Measurements from ENCODE around the gene HAUS3. TPM values are rescaled to one million over a fixed set of nuclear protein-coding genes. Genes with fewer than 3 reads are reported as not detected.

The HAUS3 gene
- total RNA-seq, 1 experiment from 2014 or later, result 11.9 TPM

GRCh38 chr4:2284161-2284933 lies 42.4 kb upstream of the HAUS3 start:
- DNase-seq (ENCODE audit: low spot score) (no peak), ATAC-seq (no peak)
- CTCF ChIA-PET, result interaction anchor here (0.8 kb wide), 1 partner anchor 157 kb away, joined by 3 read pairs; no protein-coding TSS in a partner anchor
- no peak overlapping the region for H3K4me3 Mint-ChIP-seq
- TF ChIP-seq SMAD3 (CRISPR knock-in tag; IDR thresholded peaks at IDR 0.05; ENCODE audit: borderline replicate concordance), result no peak
- no peaks in the 10 kb centered on the region for H3K36me3 Mint-ChIP-seq
- H3K9me3 Mint-ChIP-seq, result no peaks in the 10 kb centered on the region
- H3K27ac Mint-ChIP-seq, result no peak overlapping the region
- no peaks in the 10 kb centered on the region; the same call in 1 of the 2 replicates for H3K27me3 Mint-ChIP-seq (ENCODE audit: low read depth)
- no peaks in the 10 kb centered on the region; the same call in 1 of the 2 replicates for H3K4me1 Mint-ChIP-seq
- POLR2A ChIA-PET, result no interaction called here

GRCh38 chr4:2283199-2283711 lies 41.3 kb upstream of the HAUS3 start:
- ATAC-seq (no peak), DNase-seq (ENCODE audit: low spot score) (no peak)
- no peaks in the 10 kb centered on the region; the same call in 1 of the 2 replicates for H3K27me3 Mint-ChIP-seq (ENCODE audit: low read depth)
- no peaks in the 10 kb centered on the region for H3K9me3 Mint-ChIP-seq
- no peaks in the 10 kb centered on the region; the same call in 1 of the 2 replicates for H3K4me1 Mint-ChIP-seq
- no peaks in the 10 kb centered on the region for H3K36me3 Mint-ChIP-seq
- no peak overlapping the region for H3K27ac Mint-ChIP-seq
- CTCF ChIA-PET, result interaction anchor here (0.8 kb wide), 1 partner anchor 158 kb away, joined by 3 read pairs; no protein-coding TSS in a partner anchor
- POLR2A ChIA-PET, result no interaction called here
- TF ChIP-seq GABPB1 (CRISPR knock-in tag; IDR thresholded peaks at IDR 0.05) (no peak), FOXP1 (CRISPR knock-in tag; IDR thresholded peaks at IDR 0.05; ENCODE audit: borderline replicate concordance) (no peak), TP53 (CRISPR knock-in tag; IDR thresholded peaks at IDR 0.05) (no peak), ZNF532 (CRISPR knock-in tag; IDR thresholded peaks at IDR 0.05; ENCODE audit: borderline replicate concordance) (no peak), ESRRA (CRISPR knock-in tag; IDR thresholded peaks at IDR 0.05; ENCODE audit: borderline replicate concordance) (no peak), MYBL2 (CRISPR knock-in tag; IDR thresholded peaks at IDR 0.05) (no peak), JUN (CRISPR knock-in tag; IDR thresholded peaks at IDR 0.05) (no peak), ZNF671 (CRISPR knock-in tag; IDR thresholded peaks at IDR 0.05) (no peak), MLX (CRISPR knock-in tag; IDR thresholded peaks at IDR 0.05) (no peak), CREB1 (CRISPR knock-in tag; IDR thresholded peaks at IDR 0.05) (no peak), NFYB (CRISPR knock-in tag; conservative IDR thresholded peaks at IDR 0.05; ENCODE audit: low read depth) (no peak), ZMAT4 (CRISPR knock-in tag; IDR thresholded peaks at IDR 0.05) (no peak)
- H3K4me3 Mint-ChIP-seq, result no peak overlapping the region

- no peak for ATAC-seq
- H3K27me3 Mint-ChIP-seq (ENCODE audit: low read depth), result no peaks in the 10 kb centered on the region; the same call in 1 of the 2 replicates
- ChIA-PET CTCF (interaction anchor here (0.7 kb wide), 1 partner anchor 13 kb away, joined by 3 read pairs; no protein-coding TSS in a partner anchor), POLR2A (no interaction called here)
- no peak overlapping the region for H3K4me3 Mint-ChIP-seq
- no peak overlapping the region for H3K27ac Mint-ChIP-seq
- no peaks in the 10 kb centered on the region for H3K36me3 Mint-ChIP-seq
- DNase-seq (ENCODE audit: low spot score), result no peak
- no peaks in the 10 kb centered on the region for H3K4me1 Mint-ChIP-seq
- no peaks in the 10 kb centered on the region for H3K9me3 Mint-ChIP-seq
- no peak for TF ChIP-seq JUN (CRISPR knock-in tag; IDR thresholded peaks at IDR 0.05)
- no peak for TF ChIP-seq PRDM15 (CRISPR knock-in tag; IDR thresholded peaks at IDR 0.05)
- no peak for TF ChIP-seq E2F5 (CRISPR knock-in tag; IDR thresholded peaks at IDR 0.05)
- no peak for TF ChIP-seq NR1H2 (CRISPR knock-in tag; IDR thresholded peaks at IDR 0.05)
- TF ChIP-seq ZNF423 (CRISPR knock-in tag; IDR thresholded peaks at IDR 0.05), result no peak
- TF ChIP-seq OVOL2 (CRISPR knock-in tag; IDR thresholded peaks at IDR 0.05; ENCODE audit: borderline replicate concordance), result no peak
These were observed 39.8 kb upstream of the HAUS3 start for GRCh38 chr4:2281575-2282343.

Data from WTC11 (cell line).